Measurements from ENCODE around the gene ARG2.

GRCh38 chr14:67575684-67576083, 44.0 kb upstream of the ARG2 start:
- TF ChIP-seq, protein P1, sequence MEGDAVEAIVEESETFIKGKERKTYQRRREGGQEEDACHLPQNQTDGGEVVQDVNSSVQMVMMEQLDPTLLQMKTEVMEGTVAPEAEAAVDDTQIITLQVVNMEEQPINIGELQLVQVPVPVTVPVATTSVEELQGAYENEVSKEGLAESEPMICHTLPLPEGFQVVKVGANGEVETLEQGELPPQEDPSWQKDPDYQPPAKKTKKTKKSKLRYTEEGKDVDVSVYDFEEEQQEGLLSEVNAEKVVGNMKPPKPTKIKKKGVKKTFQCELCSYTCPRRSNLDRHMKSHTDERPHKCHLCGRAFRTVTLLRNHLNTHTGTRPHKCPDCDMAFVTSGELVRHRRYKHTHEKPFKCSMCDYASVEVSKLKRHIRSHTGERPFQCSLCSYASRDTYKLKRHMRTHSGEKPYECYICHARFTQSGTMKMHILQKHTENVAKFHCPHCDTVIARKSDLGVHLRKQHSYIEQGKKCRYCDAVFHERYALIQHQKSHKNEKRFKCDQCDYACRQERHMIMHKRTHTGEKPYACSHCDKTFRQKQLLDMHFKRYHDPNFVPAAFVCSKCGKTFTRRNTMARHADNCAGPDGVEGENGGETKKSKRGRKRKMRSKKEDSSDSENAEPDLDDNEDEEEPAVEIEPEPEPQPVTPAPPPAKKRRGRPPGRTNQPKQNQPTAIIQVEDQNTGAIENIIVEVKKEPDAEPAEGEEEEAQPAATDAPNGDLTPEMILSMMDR (conservative IDR thresholded peaks at IDR 0.05) = no peak
- TF ChIP-seq ZFX (IDR thresholded peaks at IDR 0.05) = no peak
